Kidney epithelial cell (primary cell): ENCODE measurements around the gene DHRS11. TPM values are rescaled to one million over a fixed set of nuclear protein-coding genes. Genes with fewer than 3 reads are reported as not detected.

Experiments used
- DNase-seq: peaks from one replicate; pipeline ENCODE4 v3.0.0-alpha.2; 2010; ENCODE audit warnings: low read depth
- H3K27me3 ChIP-seq: 2 replicates; pipeline ENCODE4 v1.6.0; 2011; ENCODE audit warnings: low read length; ENCODE audit not compliant: control insufficient read depth, insufficient read depth
- H3K36me3 ChIP-seq: 2 replicates; pipeline ENCODE4 v1.5.1; 2011; ENCODE audit warnings: low read length; ENCODE audit not compliant: control insufficient read depth, insufficient read depth
- H3K4me3 ChIP-seq: 2 replicates; pipeline ENCODE4 v1.5.1; 2011; ENCODE audit warnings: low read depth, mild to moderate bottlenecking, control low read depth, low read length
- CTCF ChIP-seq: IDR thresholded peaks from 2 replicates; pipeline ENCODE4 v1.5.1; 2011; ENCODE audit warnings: mild to moderate bottlenecking, moderate library complexity, low read length, control low read depth, inconsistent platforms; ENCODE audit not compliant: insufficient read depth, poor library complexity, severe bottlenecking
- total RNA-seq: library from RNA; depleted of rRNA; stranded (reverse); fragments of >200 nt; gene quantifications from 2 replicates; pipeline ENCODE4 v1.2.3, GENCODE V29; 2015

The DHRS11 gene
- 5.4 and 8.3 TPM in 2 replicates for total RNA-seq

GRCh38 chr17:36591434-36592315 is at the start of gene DHRS11:
Gene DHRS11 (plus strand): TSS chr17:36591879. CDS start chr17:36592010, 131 bp downstream.
- Histone ChIP-seq H3K36me3 (peaks cover 2% of the 10 kb centered on the region), H3K27me3 (no peaks in the 10 kb centered on the region), H3K4me3 (peak within 1 kb of the TSS; percentile 62)
- TF ChIP-seq CTCF, result no peak
- DNase-seq, result no peak

- no peak for TF ChIP-seq CTCF
- no peak for DNase-seq
- H3K4me3 ChIP-seq, result no peak overlapping the region
- no peaks in the 10 kb centered on the region for H3K36me3 ChIP-seq
- H3K27me3 ChIP-seq, result no peaks in the 10 kb centered on the region
These were observed 48.9 kb upstream of the DHRS11 start for GRCh38 chr17:36542755-36543154.

- TF ChIP-seq CTCF, result no peak
- no peak for DNase-seq
- H3K27me3 ChIP-seq, result no peaks in the 10 kb centered on the region
- no peaks in the 10 kb centered on the region for H3K36me3 ChIP-seq
- peak overlapping the region; percentile 75 for H3K4me3 ChIP-seq
These were observed 47.7 kb upstream of the DHRS11 start for GRCh38 chr17:36544044-36544306.

- Histone ChIP-seq H3K4me3 (peak within 1 kb of the TSS; percentile 87), H3K36me3 (no peaks in the 10 kb centered on the region), H3K27me3 (no peaks in the 10 kb centered on the region)
- peak; percentile 62 for DNase-seq
- no peak for TF ChIP-seq CTCF
These were observed 47.2 kb upstream of the DHRS11 start, which contains the start of gene GGNBP2 for GRCh38 chr17:36544307-36545076. Gene GGNBP2 (plus strand): TSS chr17:36544919. CDS start chr17:36545725, 806 bp downstream.

- Histone ChIP-seq H3K27me3 (no peaks in the 10 kb centered on the region), H3K4me3 (peak overlapping the region; percentile 75), H3K36me3 (no peaks in the 10 kb centered on the region)
- TF ChIP-seq CTCF, result no peak
- no peak for DNase-seq
These were observed 46.6 kb upstream of the DHRS11 start for GRCh38 chr17:36545077-36545464.
